ENCODE results near the gene APH1B.

APH1B gene

DNA sequence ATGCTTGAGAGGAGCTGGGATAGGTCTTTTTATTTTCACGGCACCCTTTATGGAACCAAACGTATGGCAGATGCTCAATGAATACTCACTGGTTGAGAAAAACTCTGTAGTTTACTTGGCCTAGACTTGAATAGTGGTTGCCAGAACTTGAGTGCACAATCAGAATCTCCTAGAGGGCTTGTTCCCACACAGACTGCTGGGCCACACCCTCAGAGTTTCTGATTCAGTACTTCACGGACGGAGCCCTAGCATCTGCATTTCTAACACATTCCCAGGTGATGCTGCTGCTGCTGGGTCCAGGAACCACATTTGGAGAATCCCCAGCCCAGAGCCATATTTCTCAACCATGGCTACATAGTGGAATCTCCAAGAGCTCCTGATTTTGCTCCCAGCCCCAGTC lies 79.7 kb downstream of the APH1B start:
- Histone ChIP-seq H3K27ac (no peak overlapping the region), H3K9me3 (no peaks in the 10 kb centered on the region), H3K4me3 (no peak overlapping the region), H3K27me3 (no peaks in the 10 kb centered on the region), H3K36me3 (no peaks in the 10 kb centered on the region), H3K4me2 (no peak overlapping the region), H4K20me1 (no peaks in the 10 kb centered on the region), H3K9ac (no peak overlapping the region), H3K4me1 (peaks cover 17% of the 10 kb centered on the region)
- TF ChIP-seq Cebpa-rat (IDR thresholded peaks at IDR 0.05) = no peak

DNA sequence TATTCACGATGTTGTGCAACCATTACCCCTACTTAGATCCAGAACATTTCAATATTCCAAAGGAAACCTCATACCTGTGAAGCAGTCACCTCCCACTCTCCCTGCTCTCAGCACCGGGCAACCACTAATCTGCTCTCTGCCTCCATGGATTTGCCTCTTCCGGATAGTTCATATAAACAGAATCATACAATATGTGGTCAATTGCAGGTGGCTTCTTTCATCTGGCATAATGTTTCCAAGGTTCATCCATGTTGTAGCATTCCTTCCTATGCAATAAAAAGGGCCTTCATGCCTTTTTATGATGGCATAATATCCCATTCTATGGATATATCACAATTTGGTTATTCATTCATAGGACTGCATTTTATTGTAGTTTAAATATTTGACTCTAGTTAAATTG lies 80.3 kb downstream of the APH1B start:
- H3K27me3 ChIP-seq = no peaks in the 10 kb centered on the region
- H3K36me3 ChIP-seq = no peaks in the 10 kb centered on the region
- TF ChIP-seq Cebpa-rat (IDR thresholded peaks at IDR 0.05) = no peak
- H3K4me2 ChIP-seq = no peak overlapping the region
- no peaks in the 10 kb centered on the region for H4K20me1 ChIP-seq
- peaks cover 24% of the 10 kb centered on the region for H3K4me1 ChIP-seq
- H3K4me3 ChIP-seq = no peak overlapping the region
- no peaks in the 10 kb centered on the region for H3K9me3 ChIP-seq
- no peak overlapping the region for H3K9ac ChIP-seq
- no peak overlapping the region for H3K27ac ChIP-seq

DNA sequence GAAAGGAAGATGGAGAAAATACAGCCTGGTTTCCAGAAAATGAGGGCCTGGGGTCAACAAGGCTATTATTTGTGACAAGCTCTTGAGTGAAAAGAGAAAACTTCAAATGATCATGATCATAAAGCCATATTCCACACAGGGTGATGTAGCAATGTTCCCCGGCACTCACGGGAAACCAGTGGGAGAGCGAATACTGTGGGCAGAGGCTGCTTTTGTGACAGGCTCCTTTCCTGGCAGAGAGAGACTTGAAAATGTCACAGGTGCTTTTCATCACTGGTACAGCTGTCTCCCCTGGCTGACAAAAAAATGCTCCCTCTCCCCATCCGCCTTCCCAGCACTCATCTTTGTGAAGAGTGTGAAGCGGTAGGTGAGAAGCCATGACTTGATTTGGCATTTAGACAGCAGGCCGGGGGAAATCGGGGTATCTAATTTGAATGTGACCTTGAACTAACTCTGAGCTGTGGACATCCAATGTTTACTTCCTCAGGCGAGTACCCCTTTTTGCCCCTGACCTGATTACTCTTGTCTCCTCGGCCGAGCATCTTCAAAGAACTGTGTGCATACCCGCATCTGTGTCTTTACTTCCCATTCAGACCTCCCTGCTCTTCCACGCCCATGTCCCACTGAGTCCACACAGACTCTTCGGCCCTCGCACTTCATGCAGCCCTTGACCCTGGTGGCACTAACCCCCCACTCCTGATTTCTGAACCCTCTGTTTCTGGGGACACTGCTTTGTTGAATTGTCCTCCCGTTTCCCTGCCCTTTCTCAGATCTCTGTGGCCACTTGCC lies 81.0 kb downstream of the APH1B start:
- H3K4me2 ChIP-seq = no peak overlapping the region
- TF ChIP-seq Cebpa-rat (IDR thresholded peaks at IDR 0.05) = no peak
- peaks cover 29% of the 10 kb centered on the region for H3K4me1 ChIP-seq
- H3K4me3 ChIP-seq = no peak overlapping the region
- H3K9ac ChIP-seq = no peak overlapping the region
- no peaks in the 10 kb centered on the region for H4K20me1 ChIP-seq
- H3K27ac ChIP-seq = no peak overlapping the region
- H3K36me3 ChIP-seq = no peaks in the 10 kb centered on the region
- no peaks in the 10 kb centered on the region for H3K27me3 ChIP-seq
- no peaks in the 10 kb centered on the region for H3K9me3 ChIP-seq

Data from BLaER1 (cell line).